ENCODE data around the gene RHOBTB1. TPM values are rescaled to one million over a fixed set of nuclear protein-coding genes. Genes with fewer than 3 reads are reported as not detected.

RHOBTB1 gene
- total and polyA plus RNA-seq, 9 of the 15 experiments (the other 6 are each of a cell fraction or from before 2014, with no cell fraction given), result 1.7 to 11.7 (median 9.3) TPM

DNA sequence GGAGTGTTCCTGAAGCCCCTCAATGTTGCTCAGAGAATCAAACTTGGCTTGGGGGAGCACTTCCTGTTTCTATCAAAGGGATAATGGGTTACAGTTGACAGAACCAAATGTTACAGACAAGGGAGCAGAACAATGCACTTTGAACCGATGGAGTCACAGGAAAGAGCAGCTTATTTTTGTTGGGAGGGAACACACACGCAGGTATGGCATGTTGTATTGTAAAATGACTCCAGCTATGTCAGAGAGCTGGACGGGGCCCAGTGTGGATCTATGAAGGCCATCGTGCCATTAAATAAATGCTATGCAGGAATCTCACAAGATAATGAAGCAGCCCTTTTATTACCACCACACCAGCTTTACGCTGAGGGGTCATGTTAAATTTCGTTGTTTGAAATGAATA lies 35.1 kb downstream of the RHOBTB1 start:
- Histone ChIP-seq H3K79me2 (ENCODE audit: control insufficient read depth, insufficient read depth, low read length) (no peaks in the 10 kb centered on the region), H3K4me2 (ENCODE audit: insufficient read depth, low read length) (no peak overlapping the region), H3K27me3 (ENCODE audit: control insufficient read depth in 2 of 2, insufficient read depth in 2 of 2, low read length in 2 of 2) (no peaks in the 10 kb centered on the region), H3K9me3 (replicated peaks; ENCODE audit: control insufficient read depth, insufficient read depth, low read depth, low read length) (no peaks in the 10 kb centered on the region), H2AFZ (ENCODE audit: low read depth, low read length) (no peak overlapping the region), H3K9ac (ENCODE audit: insufficient read depth in 1 of 2, low read depth in 2 of 2, low read length in 2 of 2) (no peak overlapping the region), H3K36me3 (ENCODE audit: control insufficient read depth, insufficient read depth, low read length) (no peaks in the 10 kb centered on the region; the same call in 2 of the 3 replicates), H4K20me1 (replicated peaks; ENCODE audit: control insufficient read depth, insufficient read depth, low read length) (no peaks in the 10 kb centered on the region), H3K4me3 (no peak overlapping the region), H3K4me1 (replicated peaks in 1 of 2; ENCODE audit: control insufficient read depth in 2 of 2, insufficient read depth in 2 of 2, low read length in 2 of 2) (no peaks in the 10 kb centered on the region), H3K27ac (ENCODE audit: extremely low read depth, low read depth, low read length) (no peak overlapping the region), H3K9me1 (ENCODE audit: control insufficient read depth, insufficient read depth, low read length) (no peaks in the 10 kb centered on the region)
- in situ Hi-C loops (cut with MboI), result no loop called here
- no peak for ATAC-seq
- ChIA-PET CTCF (ENCODE audit: low intra/inter-chr PET ratio) (no interaction called here), POLR2A (interaction anchor here (1.2 to 1.5 kb wide), 2 partner anchors 11 to 34 kb away, joined by 3 to 7 read pairs; no protein-coding TSS in a partner anchor)
- no TSS peak for BruUV-seq (replicated peaks)
- TF ChIP-seq BCOR (IDR thresholded peaks at IDR 0.05), result no peak
- TF ChIP-seq ARID1B (IDR thresholded peaks at IDR 0.05), result no peak
- peak; percentile 72 for TF ChIP-seq SPI1 (IDR thresholded peaks at IDR 0.05; ENCODE audit: borderline replicate concordance, low read depth, low read length)
- FAIRE-seq, result no peak
- WGBS (ENCODE audit: insufficient coverage, low coverage, missing lambda C conversion rate), result 42% methylated on average over 6 of the region's 6 CpGs
- no peak for DNase-seq (ENCODE audit: extremely low read depth in 1 of 4, low spot score in 3 of 4)
- intact Hi-C loops (cut with micrococcal nuclease), result no loop called here

DNA sequence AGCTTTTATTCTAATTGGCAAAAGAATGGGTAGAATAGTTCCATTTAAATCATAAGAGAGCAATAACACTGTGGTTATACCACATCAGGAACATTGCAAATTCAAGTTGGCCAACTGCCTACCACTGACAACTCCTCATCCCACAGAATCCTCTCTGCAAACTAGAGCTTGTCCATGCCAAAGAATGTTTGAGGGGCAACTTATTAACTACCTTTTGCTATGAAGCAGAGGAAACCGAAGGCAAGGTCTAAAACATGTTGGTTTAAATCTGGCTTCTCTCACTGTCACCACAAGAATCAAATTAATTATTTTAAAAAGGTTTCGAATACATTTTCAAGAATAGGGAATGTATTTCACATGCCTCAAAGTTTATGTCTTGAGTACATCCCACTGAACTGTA lies 36.0 kb downstream of the RHOBTB1 start:
- in situ Hi-C loops (cut with MboI) (no loop called here), intact Hi-C loops (cut with micrococcal nuclease) (no loop called here)
- TF ChIP-seq KLF6 (CRISPR knock-in tag; IDR thresholded peaks at IDR 0.05; ENCODE audit: borderline replicate concordance) (no peak), ZSCAN29 (IDR thresholded peaks at IDR 0.05) (no peak), ZNF174 (CRISPR knock-in tag; IDR thresholded peaks at IDR 0.05) (no peak), POLR2B (IDR thresholded peaks at IDR 0.05; ENCODE audit: low read depth, partially characterized antibody) (no peak)
- H3K4me2 ChIP-seq (ENCODE audit: insufficient read depth, low read length), result no peak overlapping the region
- ATAC-seq (no peak), DNase-seq (ENCODE audit: extremely low read depth in 1 of 4, low spot score in 3 of 4) (no peak), FAIRE-seq (no peak)
- H3K36me3 ChIP-seq (ENCODE audit: control insufficient read depth, insufficient read depth, low read length), result no peaks in the 10 kb centered on the region; the same call in 2 of the 3 replicates
- no peak overlapping the region for H3K4me3 ChIP-seq
- ChIA-PET CTCF (ENCODE audit: low intra/inter-chr PET ratio) (no interaction called here), POLR2A (no interaction called here)
- no peaks in the 10 kb centered on the region for H3K4me1 ChIP-seq (replicated peaks in 1 of 2; ENCODE audit: control insufficient read depth in 2 of 2, insufficient read depth in 2 of 2, low read length in 2 of 2)
- no peaks in the 10 kb centered on the region for H3K27me3 ChIP-seq (ENCODE audit: control insufficient read depth in 2 of 2, insufficient read depth in 2 of 2, low read length in 2 of 2)
- H3K27ac ChIP-seq (ENCODE audit: extremely low read depth, low read depth, low read length), result no peak overlapping the region
- H3K9ac ChIP-seq (ENCODE audit: insufficient read depth in 1 of 2, low read depth in 2 of 2, low read length in 2 of 2), result no peak overlapping the region
- H3K9me3 ChIP-seq (replicated peaks; ENCODE audit: control insufficient read depth, insufficient read depth, low read depth, low read length), result no peaks in the 10 kb centered on the region
- no peaks in the 10 kb centered on the region for H3K79me2 ChIP-seq (ENCODE audit: control insufficient read depth, insufficient read depth, low read length)
- H4K20me1 ChIP-seq (replicated peaks; ENCODE audit: control insufficient read depth, insufficient read depth, low read length), result no peaks in the 10 kb centered on the region
- H3K9me1 ChIP-seq (ENCODE audit: control insufficient read depth, insufficient read depth, low read length), result no peaks in the 10 kb centered on the region
- WGBS (ENCODE audit: insufficient coverage, low coverage, missing lambda C conversion rate), result 21% methylated on average over 2 of the region's 2 CpGs
- BruUV-seq (replicated peaks), result no TSS peak
- no peak overlapping the region for H2AFZ ChIP-seq (ENCODE audit: low read depth, low read length)

Data from K562 (cell line).